GM21576 (cell line): ENCODE measurements around the gene TMEM52B.

Source experiments
- ATAC-seq: cut with Tn5 transposase; IDR thresholded peaks from one replicate; pipeline ENCODE4 v1.9.1; 2021; ENCODE audit warnings: mild to moderate bottlenecking, moderate library complexity; ENCODE audit not compliant: unreplicated experiment

TMEM52B gene

DNA sequence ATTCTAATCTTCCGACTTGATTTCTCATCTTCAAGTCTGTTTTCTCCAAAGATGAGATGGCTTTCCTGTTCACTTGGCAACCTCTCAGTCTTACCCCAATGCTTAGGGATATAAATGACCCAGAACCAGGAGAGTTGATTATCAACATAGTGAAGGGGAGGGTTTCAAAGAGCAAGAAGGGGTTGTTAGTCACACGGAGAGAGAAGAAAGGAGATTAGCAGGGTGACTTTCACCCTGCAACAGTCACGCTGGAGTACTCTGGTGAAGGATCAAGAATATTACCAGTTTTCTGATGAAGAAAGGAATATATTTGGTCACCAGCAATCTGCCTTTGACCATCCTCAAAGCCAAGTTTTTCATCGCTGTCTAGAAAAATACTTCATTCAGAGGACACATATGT, at the start of gene TMEM52B:
Gene TMEM52B, plus strand, starts transcription at position 212 of the 400 bp plus-strand sequence. CDS start 543 bp downstream, outside the sequence.
- ATAC-seq = no peak

DNA sequence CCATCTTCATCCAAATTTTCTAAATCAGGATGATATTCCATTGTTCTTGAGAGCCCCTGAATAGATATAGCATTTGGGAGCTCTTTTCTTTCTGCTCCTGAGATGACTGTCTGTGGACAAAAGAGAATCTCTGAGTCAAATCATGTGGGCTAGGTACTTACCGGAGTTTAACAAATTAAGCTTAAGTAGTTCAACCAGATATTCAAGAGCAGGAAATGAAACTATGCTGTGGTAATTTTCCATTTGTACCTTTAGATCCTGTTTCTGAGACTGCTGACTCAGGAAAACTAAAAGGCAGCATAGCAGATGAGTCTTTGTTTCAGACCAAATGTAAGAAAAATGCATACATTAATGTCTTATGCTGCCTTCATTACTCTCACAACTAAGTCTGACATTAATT, 48.8 kb upstream of the TMEM52B start, which contains the start of gene CLEC7A:
Gene CLEC7A, minus strand, starts transcription at position 158 of the 400 bp plus-strand sequence. Its CDS starts 117 bp downstream, at position 41.
- ATAC-seq = peak; percentile 81

DNA sequence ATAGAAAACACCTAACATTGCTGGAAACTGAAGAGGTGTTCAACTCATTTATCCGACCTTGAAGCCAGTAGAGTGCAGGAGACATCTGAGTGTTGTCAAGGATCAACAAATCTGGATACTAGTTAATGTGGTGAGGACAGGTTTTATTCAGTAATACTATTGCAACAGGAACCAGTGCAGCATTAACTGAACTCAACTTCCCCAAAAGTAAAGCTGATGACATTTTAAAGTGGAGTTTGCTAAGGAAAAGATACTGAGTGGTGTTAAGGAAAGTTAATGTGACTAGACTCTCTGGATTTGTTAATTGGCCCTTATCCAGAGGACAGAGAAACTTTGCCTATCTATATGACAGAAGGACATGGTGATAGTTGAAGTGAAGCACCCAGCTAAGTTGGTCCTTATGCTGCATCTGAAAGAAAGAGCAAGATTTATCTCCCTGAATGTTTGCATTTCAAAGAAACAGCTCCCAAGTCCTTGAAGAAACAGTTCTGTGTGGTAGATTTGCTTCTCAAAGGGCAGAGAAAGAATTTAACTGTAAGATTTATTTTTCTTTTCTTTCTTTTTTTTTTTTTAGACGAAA, 47.6 kb upstream of the TMEM52B start:
- no peak for ATAC-seq

DNA sequence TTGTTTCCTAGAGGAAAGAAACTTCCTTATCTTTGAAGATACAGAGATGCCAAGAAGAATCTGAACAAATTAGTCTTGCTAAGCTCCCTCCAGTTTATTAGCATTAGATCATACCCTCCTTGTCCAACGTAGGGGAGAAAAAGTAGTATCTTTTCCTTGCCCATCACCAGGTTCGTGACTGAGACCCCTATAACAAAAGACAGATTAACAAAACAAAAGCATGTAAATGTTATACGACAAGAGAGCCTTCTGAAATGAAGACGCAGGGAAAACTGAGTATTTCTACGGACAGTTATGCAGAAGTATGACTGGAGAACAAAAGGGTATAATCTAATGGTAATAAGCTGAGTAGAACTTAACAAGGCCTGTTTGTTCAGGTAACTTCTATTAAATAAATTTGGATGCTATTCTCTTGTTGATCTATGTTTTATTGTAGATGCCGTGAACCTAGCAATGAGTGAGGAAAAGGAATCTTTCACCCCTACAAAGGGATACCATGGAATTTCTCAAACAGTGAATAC, 45.9 kb upstream of the TMEM52B start:
- ATAC-seq = no peak

DNA sequence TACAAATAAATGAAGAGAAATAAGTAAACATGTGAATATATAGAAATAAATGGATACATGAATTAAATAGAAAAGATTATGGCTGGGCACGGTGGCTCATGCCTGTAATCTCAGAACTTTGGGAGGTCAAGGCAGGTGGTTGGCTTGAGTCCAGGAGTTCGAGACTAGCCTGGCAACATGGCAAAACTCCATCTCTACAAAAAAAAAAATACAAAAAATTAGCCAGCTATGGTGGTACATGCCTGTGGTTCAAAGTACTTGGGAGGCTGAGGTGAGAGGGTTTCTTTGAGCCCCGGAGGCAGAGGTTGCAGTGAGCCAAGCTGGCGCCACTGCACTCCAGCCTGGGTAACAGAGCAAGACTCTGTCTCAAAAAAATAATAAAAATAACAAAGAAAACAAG, 43.7 kb upstream of the TMEM52B start:
- ATAC-seq = no peak

DNA sequence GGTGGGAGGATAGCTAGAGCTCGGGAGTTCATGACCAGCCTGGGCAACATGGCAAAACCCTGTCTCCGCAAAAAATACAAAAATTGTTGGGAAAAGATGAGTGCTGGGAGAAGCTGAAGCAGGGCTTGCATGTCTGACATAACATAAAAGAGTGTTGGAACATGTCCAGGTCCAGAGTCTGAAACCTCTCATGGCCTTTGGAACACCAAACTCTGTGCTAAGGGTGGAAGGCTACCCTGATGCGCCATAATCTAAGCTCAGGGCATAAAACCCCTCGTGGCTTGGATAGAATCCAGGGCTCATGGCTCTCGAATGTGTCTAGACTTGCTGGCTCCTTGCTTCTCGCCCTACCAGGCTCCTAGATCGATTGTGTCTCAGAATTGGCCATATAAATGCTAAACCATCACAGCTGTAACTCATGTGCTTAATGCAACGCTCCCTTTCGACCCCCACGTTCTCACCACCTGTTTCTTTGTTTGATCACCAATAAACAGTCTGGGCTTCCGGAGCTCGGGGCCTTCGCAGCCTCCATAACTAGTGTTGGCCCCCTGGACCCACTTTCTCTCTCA, 42.1 kb upstream of the TMEM52B start:
- ATAC-seq = no peak

DNA sequence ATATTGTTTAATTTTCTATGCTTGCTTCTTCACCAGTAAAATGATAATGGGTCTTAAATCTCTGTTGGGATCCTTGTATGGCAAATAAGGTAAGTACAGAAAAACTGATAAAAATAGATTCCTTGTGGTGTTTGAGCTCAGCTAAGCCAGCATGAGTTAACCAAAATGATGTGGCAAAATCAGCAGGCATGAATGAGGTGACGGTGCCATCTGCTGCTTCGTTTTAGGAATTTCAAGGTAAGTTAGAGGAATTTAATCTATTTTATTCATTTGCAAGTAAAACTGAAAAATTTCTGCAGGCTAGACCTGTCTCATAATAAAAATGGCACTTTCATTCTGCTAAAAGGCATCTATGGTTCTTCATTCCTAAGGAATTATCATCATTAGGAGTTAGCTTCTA, 38.8 kb upstream of the TMEM52B start:
- ATAC-seq = no peak

DNA sequence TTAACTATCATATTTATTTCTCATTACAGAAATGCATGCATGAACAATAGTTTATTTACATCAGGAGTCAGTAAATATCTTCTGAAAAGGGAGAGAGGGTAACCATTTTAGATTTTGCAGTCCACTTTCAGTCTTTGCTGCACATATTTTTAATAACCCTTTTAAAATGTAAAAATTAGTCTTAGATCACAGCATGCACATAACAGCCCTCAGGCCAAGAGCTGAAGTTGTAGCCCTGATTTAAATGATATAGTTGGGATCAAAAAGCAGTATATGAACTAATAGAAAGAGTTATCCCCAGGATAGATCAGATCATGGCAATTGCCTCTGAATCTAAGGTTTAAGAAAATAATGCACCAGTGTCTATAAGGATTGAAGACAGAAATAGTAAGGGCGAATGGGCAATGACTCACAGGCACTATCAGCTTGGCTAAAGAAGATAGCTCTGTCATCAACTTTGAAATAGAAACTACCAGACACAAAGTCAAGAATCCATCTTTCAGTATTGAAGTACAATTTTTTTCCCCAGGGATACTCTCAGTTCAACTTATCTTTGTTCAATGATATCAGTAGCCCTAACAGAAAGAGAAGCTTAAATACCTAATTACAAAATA, 35.7 kb upstream of the TMEM52B start:
- no peak for ATAC-seq

DNA sequence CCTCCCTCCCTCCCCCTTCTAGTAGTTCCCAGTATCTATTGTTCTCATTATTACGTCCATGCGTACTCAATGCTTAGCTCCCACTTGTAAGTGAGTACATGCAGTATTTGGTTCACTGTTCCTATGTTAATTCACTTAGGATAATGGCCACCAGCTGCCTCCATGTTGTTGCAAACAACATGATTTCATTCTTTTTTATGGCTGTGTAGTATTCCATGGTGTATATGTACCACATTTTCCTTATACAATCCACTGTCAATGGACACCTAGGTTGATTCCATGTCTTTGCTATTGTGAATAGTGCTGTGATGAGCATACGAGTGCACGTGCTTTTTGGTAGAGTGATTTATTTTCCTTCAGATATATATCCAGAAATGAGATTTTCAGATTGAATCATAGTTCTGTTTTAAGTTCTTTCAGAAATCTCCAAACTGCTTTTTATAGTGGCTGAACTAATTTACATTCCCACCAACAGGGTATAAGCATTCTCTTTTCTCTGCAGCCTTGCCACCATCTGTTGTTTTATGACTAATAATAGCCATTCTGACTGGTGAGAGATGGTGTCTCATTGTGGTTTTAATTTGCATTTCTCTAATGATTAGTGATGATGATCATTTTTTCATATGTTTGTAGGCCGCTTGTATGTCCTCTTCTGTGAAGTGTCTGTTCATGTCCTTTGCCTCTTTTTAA, 31.0 kb upstream of the TMEM52B start:
- peak; percentile 66 for ATAC-seq

DNA sequence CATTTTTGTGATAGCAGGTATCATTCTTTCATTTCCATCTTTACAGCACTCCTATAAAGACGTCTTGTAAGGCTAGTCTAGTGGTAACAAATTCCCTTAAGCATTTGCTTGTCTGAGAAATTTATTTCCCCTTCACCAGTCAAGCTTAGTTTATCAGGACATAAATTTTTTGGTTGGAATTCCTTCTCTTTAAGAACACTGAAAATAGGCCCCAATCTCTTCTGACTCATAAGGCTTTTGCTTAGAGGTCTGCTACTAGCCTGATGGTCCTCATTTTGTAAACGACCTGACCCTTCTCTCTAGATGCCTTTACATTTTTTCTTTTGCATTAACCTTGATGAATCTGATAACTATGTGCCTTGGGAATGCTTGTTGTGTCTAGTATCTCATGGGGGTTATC, 27.2 kb upstream of the TMEM52B start:
- ATAC-seq = no peak

DNA sequence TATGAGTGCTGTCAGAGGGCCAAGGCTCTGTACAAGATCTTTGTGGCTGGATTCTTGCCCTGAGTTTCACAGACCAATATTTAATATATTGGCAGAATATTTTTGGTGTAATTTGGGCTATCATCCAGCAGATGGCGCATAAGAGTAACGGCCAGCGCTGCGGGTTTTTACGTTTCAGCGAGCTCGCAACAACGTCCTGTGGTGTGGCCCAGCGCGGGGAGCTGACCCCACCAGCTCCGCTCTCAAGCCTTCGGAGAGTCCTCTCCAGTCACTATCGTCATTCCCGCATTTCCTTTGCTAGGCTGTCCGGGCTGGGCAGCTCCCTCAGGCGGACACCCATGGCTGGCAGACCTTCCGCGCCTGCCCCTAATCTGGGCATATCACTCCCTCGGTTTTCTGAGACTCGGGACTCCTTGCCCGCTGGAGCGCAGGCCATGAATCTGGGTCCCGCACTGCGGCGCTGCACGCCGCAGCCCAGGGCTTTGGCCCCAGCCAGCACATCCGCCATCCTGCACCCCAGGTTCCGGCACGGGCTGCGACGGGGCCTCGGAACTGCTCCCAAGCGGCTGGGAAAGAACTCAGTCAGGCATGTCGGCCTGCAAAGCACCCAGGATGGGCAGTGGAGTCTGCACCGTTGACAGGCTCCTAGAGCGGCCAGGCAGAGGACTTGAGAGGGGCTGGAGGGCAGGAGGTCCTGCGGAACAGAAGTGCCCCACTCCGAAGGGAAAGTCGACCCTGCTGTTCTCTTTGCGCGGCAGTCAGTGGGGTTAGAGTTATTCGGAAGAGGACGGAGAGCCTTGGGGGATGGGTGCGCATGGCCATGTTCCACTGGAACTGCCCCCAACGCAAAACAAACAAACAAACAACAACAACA, 25.3 kb upstream of the TMEM52B start:
- ATAC-seq = peak; percentile 66

DNA sequence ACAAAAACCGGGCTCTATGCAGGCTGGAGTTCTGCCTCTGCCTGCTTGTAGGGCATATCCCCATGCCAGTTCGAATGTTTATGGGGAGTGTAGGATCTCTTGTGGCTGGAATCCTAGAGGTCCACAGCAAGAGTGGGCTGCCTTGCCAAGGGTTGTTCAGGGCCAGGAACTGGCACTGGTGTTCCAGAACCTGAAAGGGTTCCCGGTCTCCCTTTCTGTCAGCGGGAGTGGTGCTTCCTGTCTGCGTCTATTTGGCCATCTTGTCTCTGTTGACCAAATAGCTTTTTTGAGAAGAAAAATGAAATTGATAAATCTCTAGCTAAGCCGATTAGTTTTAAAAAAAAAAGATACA, 24.7 kb upstream of the TMEM52B start:
- no peak for ATAC-seq

DNA sequence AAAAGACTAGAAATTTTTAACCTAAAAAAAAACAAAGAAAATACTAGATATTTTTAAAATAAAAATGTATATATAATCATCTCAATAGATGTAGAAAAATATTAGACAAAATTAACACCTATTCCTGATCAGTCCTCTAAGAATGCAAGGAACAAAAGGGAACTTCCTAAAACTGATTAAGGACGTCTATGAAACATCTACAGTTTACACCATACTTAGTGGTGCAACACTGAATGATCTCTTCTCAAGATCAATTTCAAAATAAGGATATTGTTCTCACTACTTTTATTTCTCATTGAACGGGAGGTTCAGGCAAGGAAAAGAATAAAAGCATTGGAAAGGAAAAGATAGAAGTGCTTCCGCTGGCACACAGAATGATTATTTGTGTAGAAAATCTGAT, 22.9 kb upstream of the TMEM52B start:
- no peak for ATAC-seq

DNA sequence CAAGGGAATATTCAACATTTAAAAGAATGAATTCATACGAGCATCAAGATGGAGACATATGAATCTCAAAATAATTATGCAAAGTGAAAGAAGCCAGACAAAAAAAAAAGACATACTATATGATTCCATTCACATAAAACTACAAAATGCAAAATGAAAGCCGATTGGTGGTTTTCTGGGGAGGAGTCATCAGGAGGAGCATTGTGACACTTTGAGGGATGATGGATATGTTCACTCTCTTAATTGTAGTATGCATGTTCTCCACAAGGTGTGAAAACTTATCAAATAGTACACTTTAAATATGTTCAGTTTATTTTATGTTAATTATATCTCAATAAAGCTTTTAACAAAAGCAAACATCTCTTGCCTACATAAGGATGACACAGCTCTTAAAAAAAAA, 20.4 kb upstream of the TMEM52B start:
- no peak for ATAC-seq

DNA sequence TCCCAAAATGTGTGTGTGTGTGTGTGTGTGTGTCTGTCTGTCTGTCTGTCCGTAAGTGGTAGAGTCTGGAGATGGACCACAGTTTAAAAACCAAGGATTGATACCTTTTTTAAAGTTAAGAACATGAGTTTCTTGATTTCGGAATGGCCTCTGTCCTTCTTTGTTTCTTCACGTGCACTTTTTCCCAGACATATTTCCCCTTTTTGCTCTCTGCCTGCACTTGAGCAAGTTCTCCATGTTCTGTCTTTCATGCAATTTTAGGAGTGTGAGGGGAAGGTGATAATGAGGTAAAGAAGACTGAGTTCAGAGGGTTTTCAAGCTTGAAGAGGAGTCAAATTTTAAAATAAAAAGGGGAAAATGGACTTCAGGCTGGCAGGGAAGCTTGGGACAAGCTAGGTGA, 19.6 kb upstream of the TMEM52B start:
- ATAC-seq = no peak

DNA sequence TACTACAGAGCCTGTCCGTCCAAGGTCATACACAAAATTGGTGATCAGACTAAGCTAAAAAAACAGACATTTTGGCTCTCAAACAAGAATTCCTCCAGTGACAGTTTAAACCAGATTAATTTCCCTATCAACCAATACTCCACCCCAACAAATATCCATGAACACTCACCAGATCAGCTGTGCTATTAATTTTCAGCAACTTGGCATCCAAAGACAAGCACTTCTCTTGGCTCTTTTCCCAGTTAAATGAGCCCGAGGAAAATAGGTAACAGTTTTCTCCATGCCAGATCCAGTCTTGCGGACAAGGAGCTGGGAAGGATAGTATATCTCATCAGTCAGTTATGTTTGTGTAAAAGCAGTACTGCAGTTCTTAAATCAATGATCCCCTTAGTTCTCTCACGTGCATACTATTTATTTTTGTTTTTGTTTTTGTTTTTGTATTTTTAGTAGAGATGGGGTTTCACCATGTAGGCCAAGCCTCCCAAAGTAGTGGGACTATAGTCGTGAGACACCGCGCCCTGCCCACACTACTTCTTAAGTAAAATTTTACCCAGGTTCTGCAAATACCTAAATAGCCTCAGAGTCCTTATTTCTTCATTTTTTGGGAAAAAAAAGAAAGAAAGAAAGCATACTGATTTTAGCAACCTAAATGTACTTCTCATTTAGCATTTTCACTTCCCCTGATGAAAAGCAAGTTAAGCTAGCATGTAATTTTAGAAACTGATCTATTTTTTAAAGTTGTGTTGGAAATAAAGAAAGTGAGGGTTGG, 18.0 kb upstream of the TMEM52B start:
- no peak for ATAC-seq

DNA sequence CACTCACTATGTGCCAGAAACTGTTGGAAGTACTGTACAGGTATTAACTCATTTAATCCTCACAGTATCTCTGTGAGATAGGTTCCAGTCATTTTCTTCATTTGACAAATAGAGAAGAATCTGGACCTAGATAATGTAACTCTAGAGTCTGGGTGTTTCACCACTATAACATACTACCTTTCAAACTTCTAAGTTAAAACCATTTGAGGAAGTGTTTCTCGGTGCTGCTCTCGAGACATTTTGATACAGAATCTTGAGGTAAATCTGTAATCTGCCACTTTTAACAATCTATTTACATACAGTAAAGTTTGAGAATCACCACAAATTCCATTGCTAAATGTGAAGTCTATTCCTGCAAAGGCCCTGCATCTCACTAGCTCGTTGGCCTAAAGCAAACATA, 15.7 kb upstream of the TMEM52B start:
- no peak for ATAC-seq

DNA sequence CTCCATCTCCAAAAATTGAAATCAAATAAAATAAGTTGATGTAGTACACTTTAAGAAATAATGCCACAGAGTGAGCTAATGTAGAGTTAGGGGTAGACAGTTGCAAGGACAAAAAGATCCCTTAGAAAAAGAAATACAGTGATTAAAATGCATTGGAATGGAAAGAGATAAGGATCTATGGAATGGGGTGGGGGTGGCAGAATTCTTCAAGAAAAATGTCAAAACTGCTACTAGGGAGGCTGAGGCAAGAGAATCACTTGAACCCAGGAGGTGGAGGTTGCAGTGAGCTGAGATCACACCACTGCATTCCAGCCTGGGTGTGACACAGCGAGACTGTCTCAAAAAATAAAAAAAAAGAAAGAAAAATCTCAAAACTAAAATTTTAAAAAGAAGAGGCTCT, 13.4 kb upstream of the TMEM52B start:
- ATAC-seq = no peak

DNA sequence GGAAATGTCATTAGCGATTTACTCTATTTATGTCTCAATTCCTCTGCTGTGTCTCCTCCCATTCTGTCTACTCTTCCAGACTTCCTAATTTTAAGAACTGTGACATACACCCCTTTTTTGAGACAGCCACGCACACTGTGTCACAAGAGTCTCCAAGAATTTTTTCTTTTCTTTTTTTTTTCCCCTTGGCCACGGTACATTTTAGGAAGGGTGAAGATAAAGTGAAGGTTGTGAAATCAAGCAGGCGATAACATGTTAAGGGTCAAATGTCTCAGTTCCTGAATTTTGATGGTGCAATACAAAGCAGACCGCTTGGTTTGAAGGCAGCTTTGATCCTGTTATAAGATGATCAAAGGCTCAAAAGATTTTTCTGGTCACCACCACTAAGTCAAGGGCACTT, 11.2 kb upstream of the TMEM52B start:
- ATAC-seq = no peak

DNA sequence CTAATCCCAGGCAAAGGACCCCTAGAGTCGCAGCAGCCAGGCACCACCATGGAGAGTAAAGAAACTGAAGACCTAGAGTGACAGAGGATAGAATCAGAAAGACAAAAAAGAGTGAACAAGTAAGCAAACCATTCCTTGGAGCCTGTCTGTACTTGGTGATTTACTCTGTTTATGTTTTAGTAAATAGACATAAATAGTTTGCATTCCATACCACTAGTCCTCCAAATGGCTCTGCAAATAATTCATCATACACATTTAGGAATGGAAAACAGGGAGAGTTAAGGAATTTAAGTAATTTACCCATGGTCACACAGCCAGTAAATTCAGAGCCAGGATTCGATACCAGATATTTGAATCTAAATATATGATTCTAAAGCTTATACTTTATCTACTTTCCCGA, 9.7 kb upstream of the TMEM52B start:
- no peak for ATAC-seq
